ENCODE data around the gene GDPD5.
"Not testable (repeated sequence)": the region's sequence is repeated elsewhere in the genome, so short reads cannot be mapped to it uniquely, and the experiment has no call there.

GDPD5 gene

DNA sequence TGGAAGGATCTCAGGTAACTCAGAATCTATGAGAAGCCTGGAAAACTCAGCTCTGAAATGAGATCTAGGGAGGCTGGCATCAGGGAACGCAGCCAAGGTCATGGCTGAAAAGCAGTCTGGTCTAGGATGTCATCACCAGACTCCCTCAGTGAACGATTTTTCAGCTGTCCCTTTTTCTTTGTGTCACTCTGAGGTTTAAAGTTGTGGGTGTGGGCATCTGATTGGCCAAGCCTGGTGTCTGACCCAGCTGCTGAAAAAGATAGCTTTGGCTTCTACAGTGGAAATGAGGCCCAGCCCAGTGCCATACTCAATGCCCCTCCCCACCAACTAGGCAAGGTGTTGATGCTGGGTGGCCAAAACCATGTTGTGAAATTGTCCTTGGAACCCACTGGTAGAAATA, 111.9 kb downstream of the GDPD5 start:
- TF ChIP-seq GLIS3 (CRISPR knock-in tag; IDR thresholded peaks at IDR 0.05) (no peak), BACH2 (CRISPR knock-in tag; IDR thresholded peaks at IDR 0.05; ENCODE audit: borderline replicate concordance) (no peak), ZC3H10 (CRISPR knock-in tag; IDR thresholded peaks at IDR 0.05) (no peak), ESRRG (CRISPR knock-in tag; IDR thresholded peaks at IDR 0.05) (no peak), OSR1 (CRISPR knock-in tag; IDR thresholded peaks at IDR 0.05) (no peak), ZNF565 (CRISPR knock-in tag; conservative IDR thresholded peaks at IDR 0.05; ENCODE audit: low read depth) (no peak), SNAI2 (CRISPR knock-in tag; IDR thresholded peaks at IDR 0.05) (no peak), ZNF8 (CRISPR knock-in tag; IDR thresholded peaks at IDR 0.05) (no peak), TOX (CRISPR knock-in tag; IDR thresholded peaks at IDR 0.05; ENCODE audit: borderline replicate concordance) (no peak), ZNF70 (CRISPR knock-in tag; IDR thresholded peaks at IDR 0.05) (no peak), ISL1 (CRISPR knock-in tag; IDR thresholded peaks at IDR 0.05) (no peak)
- TF ChIP-seq, protein P1, sequence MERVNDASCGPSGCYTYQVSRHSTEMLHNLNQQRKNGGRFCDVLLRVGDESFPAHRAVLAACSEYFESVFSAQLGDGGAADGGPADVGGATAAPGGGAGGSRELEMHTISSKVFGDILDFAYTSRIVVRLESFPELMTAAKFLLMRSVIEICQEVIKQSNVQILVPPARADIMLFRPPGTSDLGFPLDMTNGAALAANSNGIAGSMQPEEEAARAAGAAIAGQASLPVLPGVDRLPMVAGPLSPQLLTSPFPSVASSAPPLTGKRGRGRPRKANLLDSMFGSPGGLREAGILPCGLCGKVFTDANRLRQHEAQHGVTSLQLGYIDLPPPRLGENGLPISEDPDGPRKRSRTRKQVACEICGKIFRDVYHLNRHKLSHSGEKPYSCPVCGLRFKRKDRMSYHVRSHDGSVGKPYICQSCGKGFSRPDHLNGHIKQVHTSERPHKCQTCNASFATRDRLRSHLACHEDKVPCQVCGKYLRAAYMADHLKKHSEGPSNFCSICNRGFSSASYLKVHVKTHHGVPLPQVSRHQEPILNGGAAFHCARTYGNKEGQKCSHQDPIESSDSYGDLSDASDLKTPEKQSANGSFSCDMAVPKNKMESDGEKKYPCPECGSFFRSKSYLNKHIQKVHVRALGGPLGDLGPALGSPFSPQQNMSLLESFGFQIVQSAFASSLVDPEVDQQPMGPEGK (CRISPR knock-in tag; IDR thresholded peaks at IDR 0.05; ENCODE audit: borderline replicate concordance) = no peak
- TF ChIP-seq, protein P2, sequence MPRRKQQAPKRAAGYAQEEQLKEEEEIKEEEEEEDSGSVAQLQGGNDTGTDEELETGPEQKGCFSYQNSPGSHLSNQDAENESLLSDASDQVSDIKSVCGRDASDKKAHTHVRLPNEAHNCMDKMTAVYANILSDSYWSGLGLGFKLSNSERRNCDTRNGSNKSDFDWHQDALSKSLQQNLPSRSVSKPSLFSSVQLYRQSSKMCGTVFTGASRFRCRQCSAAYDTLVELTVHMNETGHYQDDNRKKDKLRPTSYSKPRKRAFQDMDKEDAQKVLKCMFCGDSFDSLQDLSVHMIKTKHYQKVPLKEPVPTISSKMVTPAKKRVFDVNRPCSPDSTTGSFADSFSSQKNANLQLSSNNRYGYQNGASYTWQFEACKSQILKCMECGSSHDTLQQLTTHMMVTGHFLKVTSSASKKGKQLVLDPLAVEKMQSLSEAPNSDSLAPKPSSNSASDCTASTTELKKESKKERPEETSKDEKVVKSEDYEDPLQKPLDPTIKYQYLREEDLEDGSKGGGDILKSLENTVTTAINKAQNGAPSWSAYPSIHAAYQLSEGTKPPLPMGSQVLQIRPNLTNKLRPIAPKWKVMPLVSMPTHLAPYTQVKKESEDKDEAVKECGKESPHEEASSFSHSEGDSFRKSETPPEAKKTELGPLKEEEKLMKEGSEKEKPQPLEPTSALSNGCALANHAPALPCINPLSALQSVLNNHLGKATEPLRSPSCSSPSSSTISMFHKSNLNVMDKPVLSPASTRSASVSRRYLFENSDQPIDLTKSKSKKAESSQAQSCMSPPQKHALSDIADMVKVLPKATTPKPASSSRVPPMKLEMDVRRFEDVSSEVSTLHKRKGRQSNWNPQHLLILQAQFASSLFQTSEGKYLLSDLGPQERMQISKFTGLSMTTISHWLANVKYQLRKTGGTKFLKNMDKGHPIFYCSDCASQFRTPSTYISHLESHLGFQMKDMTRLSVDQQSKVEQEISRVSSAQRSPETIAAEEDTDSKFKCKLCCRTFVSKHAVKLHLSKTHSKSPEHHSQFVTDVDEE (CRISPR knock-in tag; IDR thresholded peaks at IDR 0.05) = no peak
- ATAC-seq = no peak

DNA sequence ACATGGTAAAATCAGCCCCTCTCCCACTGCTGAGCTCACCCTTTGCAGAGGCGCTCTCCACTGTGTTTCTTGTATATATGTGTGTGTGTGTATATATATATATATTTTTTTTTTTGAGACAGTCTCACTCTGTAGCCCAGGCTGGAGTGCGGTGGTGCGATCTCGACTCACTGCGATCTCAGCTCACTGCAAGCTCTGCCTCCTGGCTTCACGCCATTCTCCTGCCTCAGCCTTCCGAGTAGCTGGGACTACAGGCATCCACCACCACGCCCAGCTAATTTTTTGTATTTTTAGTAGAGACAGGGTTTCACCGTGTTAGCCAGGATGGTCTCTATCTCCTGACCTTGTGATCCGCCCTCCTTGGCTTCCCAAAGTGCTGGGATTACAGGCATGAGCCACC, 112.6 kb downstream of the GDPD5 start:
- ATAC-seq = not testable (repeated sequence)

DNA sequence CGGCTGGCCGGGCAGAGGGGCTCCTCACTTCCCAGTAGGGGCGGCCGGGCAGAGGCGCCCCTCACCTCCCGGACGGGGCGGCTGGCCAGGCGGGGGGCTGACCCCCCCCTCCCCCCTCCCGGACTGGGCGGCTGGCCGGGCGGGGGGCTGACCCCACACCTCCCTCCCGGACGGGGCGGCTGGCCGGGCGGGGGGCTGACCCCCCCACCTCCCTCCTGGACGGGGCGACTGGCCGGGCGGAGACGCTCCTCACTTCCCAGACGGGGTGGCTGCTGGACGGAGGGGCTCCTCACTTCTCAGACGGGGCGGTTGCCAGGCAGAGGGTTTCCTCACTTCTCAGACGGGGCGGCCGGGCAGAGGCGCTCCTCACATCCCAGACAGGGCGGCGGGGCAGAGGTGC, 115.8 kb downstream of the GDPD5 start:
- ATAC-seq = not testable (repeated sequence)

DNA sequence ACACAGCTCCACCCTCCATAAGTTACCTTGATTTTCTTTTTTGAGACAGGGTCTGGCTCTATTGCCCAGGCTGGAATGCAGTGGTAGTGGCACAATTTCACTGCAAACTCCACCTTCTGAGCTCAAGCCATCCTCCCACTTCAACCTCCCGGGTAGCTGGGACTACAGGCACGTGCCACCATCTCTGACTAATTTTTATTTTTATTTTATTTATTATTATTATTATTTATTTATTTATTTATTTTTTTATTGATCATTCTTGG, 116.9 kb downstream of the GDPD5 start:
- no peak for ATAC-seq
- TF ChIP-seq OSR1 (CRISPR knock-in tag; IDR thresholded peaks at IDR 0.05) = no peak
- no peak for TF ChIP-seq RARB (CRISPR knock-in tag; IDR thresholded peaks at IDR 0.05)
- TF ChIP-seq ZC3H10 (CRISPR knock-in tag; IDR thresholded peaks at IDR 0.05) = no peak
- no peak for TF ChIP-seq ZNF70 (CRISPR knock-in tag; IDR thresholded peaks at IDR 0.05)
- no peak for TF ChIP-seq GLIS3 (CRISPR knock-in tag; IDR thresholded peaks at IDR 0.05)
- TF ChIP-seq, protein P2 (CRISPR knock-in tag; IDR thresholded peaks at IDR 0.05) = no peak
- TF ChIP-seq CSDC2 (CRISPR knock-in tag; IDR thresholded peaks at IDR 0.05) = no peak
- TF ChIP-seq, protein P1 (CRISPR knock-in tag; IDR thresholded peaks at IDR 0.05; ENCODE audit: borderline replicate concordance) = no peak
- no peak for TF ChIP-seq SNAI2 (CRISPR knock-in tag; IDR thresholded peaks at IDR 0.05)
- TF ChIP-seq, protein P3, sequence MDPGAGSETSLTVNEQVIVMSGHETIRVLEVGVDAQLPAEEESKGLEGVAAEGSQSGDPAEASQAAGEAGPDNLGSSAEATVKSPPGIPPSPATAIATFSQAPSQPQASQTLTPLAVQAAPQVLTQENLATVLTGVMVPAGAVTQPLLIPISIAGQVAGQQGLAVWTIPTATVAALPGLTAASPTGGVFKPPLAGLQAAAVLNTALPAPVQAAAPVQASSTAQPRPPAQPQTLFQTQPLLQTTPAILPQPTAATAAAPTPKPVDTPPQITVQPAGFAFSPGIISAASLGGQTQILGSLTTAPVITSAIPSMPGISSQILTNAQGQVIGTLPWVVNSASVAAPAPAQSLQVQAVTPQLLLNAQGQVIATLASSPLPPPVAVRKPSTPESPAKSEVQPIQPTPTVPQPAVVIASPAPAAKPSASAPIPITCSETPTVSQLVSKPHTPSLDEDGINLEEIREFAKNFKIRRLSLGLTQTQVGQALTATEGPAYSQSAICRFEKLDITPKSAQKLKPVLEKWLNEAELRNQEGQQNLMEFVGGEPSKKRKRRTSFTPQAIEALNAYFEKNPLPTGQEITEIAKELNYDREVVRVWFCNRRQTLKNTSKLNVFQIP (CRISPR knock-in tag; IDR thresholded peaks at IDR 0.05; ENCODE audit: borderline replicate concordance, low read depth) = no peak
- no peak for TF ChIP-seq ESRRG (CRISPR knock-in tag; IDR thresholded peaks at IDR 0.05)
- no peak for TF ChIP-seq ZNF565 (CRISPR knock-in tag; conservative IDR thresholded peaks at IDR 0.05; ENCODE audit: low read depth)
- no peak for TF ChIP-seq PPARA (CRISPR knock-in tag; IDR thresholded peaks at IDR 0.05; ENCODE audit: borderline replicate concordance)
- no peak for TF ChIP-seq TCF4 (CRISPR knock-in tag; IDR thresholded peaks at IDR 0.05; ENCODE audit: borderline replicate concordance)
